Spleen (tissue), 11 donors: ENCODE results near the gene PATE3. TPM values are rescaled to one million over a fixed set of nuclear protein-coding genes. Genes with fewer than 3 reads are reported as not detected.

Source experiments
- DNase-seq: peaks from one replicate; pipeline ENCODE4 v3.0.0-alpha.2; 2020
- H3K27ac ChIP-seq, 8 donors: fragments of 200-600 bp; sonication (generic) in 7 of 8; 1 replicate in 4 of 8; 2 replicates in 4 of 8; pipeline versions ENCODE4 v1.5.0 to v1.8.0; 2016 to 2021; ENCODE audit warnings: inconsistent platforms in 4 of 8, mild to moderate bottlenecking in 4 of 8, moderate library complexity in 1 of 8
- H3K27me3 ChIP-seq, 7 donors: fragments of 200-600 bp; sonication (generic) in 6 of 7; replicated peaks in 1 of 7; 1 replicate in 4 of 7; 2 replicates in 3 of 7; pipeline versions ENCODE4 v1.5.0 to v1.8.0; 2016 to 2021; ENCODE audit warnings: inconsistent platforms in 3 of 7, mild to moderate bottlenecking in 1 of 7
- H3K36me3 ChIP-seq, 6 donors: fragments of 200-600 bp; sonication (generic) in 5 of 6; 1 replicate in 4 of 6; 2 replicates in 2 of 6; pipeline versions ENCODE4 v1.5.0 to v1.8.0; 2016 to 2021; ENCODE audit warnings: inconsistent platforms in 2 of 6
- H3K4me1 ChIP-seq, 6 donors: fragments of 200-600 bp; sonication (generic) in 5 of 6; 1 replicate in 3 of 6; 2 replicates in 3 of 6; pipeline versions ENCODE4 v1.5.0 to v1.8.0; 2016 to 2021; ENCODE audit warnings: inconsistent platforms in 3 of 6
- H3K4me3 ChIP-seq, 8 donors: fragments of 200-600 bp; sonication (generic) in 7 of 8; 1 replicate in 4 of 8; 2 replicates in 4 of 8; pipeline versions ENCODE4 v1.5.0 to v1.8.0; 2016 to 2021; ENCODE audit warnings: inconsistent platforms in 4 of 8, mild to moderate bottlenecking in 4 of 8, moderate library complexity in 2 of 8
- H3K9me3 ChIP-seq, 8 donors: fragments of 200-600 bp; sonication (generic) in 7 of 8; 1 replicate in 4 of 8; 2 replicates in 4 of 8; pipeline versions ENCODE4 v1.5.0 to v1.8.0; 2016 to 2021; ENCODE audit warnings: inconsistent platforms in 4 of 8
- CTCF ChIP-seq, 11 experiments: fragments of 200-600 bp in 7 of 11; fragments of 450-650 bp in 4 of 11; sonication (generic) in 4 of 11; IDR thresholded peaks in 8 of 11; conservative IDR thresholded peaks in 3 of 11; 1 replicate in 7 of 11; 2 replicates in 4 of 11; pipeline versions ENCODE4 v1.4.0 to v1.8.0; 2016 to 2021; ENCODE audit warnings: antibody characterized with exemption in 11 of 11, inconsistent platforms in 4 of 11, mild to moderate bottlenecking in 1 of 11
- POLR2A ChIP-seq, 3 donors: fragments of 450-650 bp; IDR thresholded peaks; one replicate each; pipeline ENCODE4 v1.5.1; 2017; ENCODE audit warnings: antibody characterized with exemption in 3 of 3, mild to moderate bottlenecking in 1 of 3
- POLR2AphosphoS5 ChIP-seq, 3 donors: sonication (generic); formaldehyde crosslinking; IDR thresholded peaks; one replicate each; pipeline ENCODE4 v1.5.1; 2017; ENCODE audit warnings: antibody characterized with exemption in 3 of 3
- WGBS, 5 donors: extraction: QIAGEN DNeasy Blood & Tissue Kit in 3 of 5; methylation state at CpG; one replicate each; pipeline versions ENCODE4 v1.1.5 to v1.1.7; 2013 to 2018; 5-methylcytosine and 5-hydroxymethylcytosine counted together
- intact Hi-C: fragments of 100-400 bp; cut with DNase I; formaldehyde crosslinking; loops from one replicate; pipeline ENCODE4 v1.15.0; 2023; ENCODE audit warnings: low total_unique reads
- polyA plus RNA-seq, 3 donors: library from polyadenylated mRNA; stranded (reverse); fragments of 200-250 nt; gene quantifications; one replicate each; pipeline ENCODE4 v1.2.1, GENCODE V29; 2013
- total RNA-seq, 7 donors: library from RNA; depleted of rRNA in 3 of 7; stranded (reverse); fragments of >200 nt in 3 of 7; fragmentation: NEBNext Ultra II Directional in 4 of 7; extraction: Animal tissue kit (Norgen Biotek cat#: 25700) in 4 of 7; gene quantifications; one replicate each; pipeline versions ENCODE4 v1.1.0 to v1.2.1, GENCODE V29; 2016 to 2021
- donor health status: healthy with polysubstance abuse.
- donor health status: DM: no; HTN: no; CAD: no; lungs with moderate emphysema.
- donor health status: DM: no; HTN: no; CAD: no.
- donor health status: Bipolar disorder and iron deficiency.
- donor health status: healthy.
- donor health status: DM: no; HTN: no; CAD: no.
- donor health status: DM: yes; HTN: yes; CAD: no.

The PATE3 gene
- total and polyA plus RNA-seq, 10 donors: not detected

- Histone ChIP-seq H3K4me1 (no peaks in the 10 kb centered on the region), H3K27me3 (peaks cover 0 to 50% (median 0%) of the 10 kb centered on the region in 7 donors), H3K36me3 (no peaks in the 10 kb centered on the region), H3K4me3 (no peak overlapping the region), H3K27ac (no peak overlapping the region), H3K9me3 (no peaks in the 10 kb centered on the region)
- 40 to 53% (median 48%) methylated on average over 2 of the region's 2 CpGs for WGBS, 5 donors
- DNase-seq: no peak
- TF ChIP-seq POLR2A (IDR thresholded peaks at IDR 0.05) (no peak), POLR2AphosphoS5 (IDR thresholded peaks at IDR 0.05) (no peak), CTCF (IDR thresholded peaks at IDR 0.05 in 8 of 11, conservative IDR thresholded peaks at IDR 0.05 in 3 of 11) (no peak)
- intact Hi-C loops: no loop called here
These were observed 37.3 kb upstream of the PATE3 start for GRCh38 chr11:125750629-125751028.

- no peak for DNase-seq
- no peaks in the 10 kb centered on the region for H3K36me3 ChIP-seq
- 78 to 100% (median 85%) methylated on average over 1 to 7 of the region's 7 CpGs for WGBS, 5 donors
These were observed 31.9 kb upstream of the PATE3 start for GRCh38 chr11:125756050-125756449.

GRCh38 chr11:125762445-125762844 lies 25.5 kb upstream of the PATE3 start:
- whole genome bisulfite sequencing, 5 donors: 83 to 93% (median 86%) methylated on average over 1 of the region's 1 CpG
- H3K9me3 ChIP-seq: peaks cover 0 to 9% (median 2%) of the 10 kb centered on the region in 8 donors
- H3K4me1 ChIP-seq: no peaks in the 10 kb centered on the region
- no peak for TF ChIP-seq CTCF (IDR thresholded peaks at IDR 0.05 in 8 of 11, conservative IDR thresholded peaks at IDR 0.05 in 3 of 11)
- no peak for TF ChIP-seq POLR2AphosphoS5 (IDR thresholded peaks at IDR 0.05)
- no peak for TF ChIP-seq POLR2A (IDR thresholded peaks at IDR 0.05)
- intact Hi-C loops: no loop called here
- H3K27me3 ChIP-seq: peaks cover 0 to 12% (median 0%) of the 10 kb centered on the region in 7 donors
- DNase-seq: no peak
- H3K4me3 ChIP-seq: no peak overlapping the region
- H3K27ac ChIP-seq: no peak overlapping the region
- H3K36me3 ChIP-seq: no peaks in the 10 kb centered on the region

More at GRCh38 chr11:125756050-125756449, 31.9 kb upstream of the PATE3 start:
- peaks cover 0 to 13% (median 3%) of the 10 kb centered on the region in 8 donors for H3K9me3 ChIP-seq
- TF ChIP-seq POLR2A (IDR thresholded peaks at IDR 0.05) (no peak), CTCF (IDR thresholded peaks at IDR 0.05 in 8 of 11, conservative IDR thresholded peaks at IDR 0.05 in 3 of 11) (no peak), POLR2AphosphoS5 (IDR thresholded peaks at IDR 0.05) (no peak)
- H3K4me1 ChIP-seq: no peaks in the 10 kb centered on the region
- H3K27me3 ChIP-seq: peaks cover 0 to 18% (median 0%) of the 10 kb centered on the region in 7 donors
- no peak overlapping the region for H3K27ac ChIP-seq
- no peak overlapping the region for H3K4me3 ChIP-seq
- intact Hi-C loops: no loop called here

- Histone ChIP-seq H3K4me3 (no peak overlapping the region), H3K27me3 (peaks cover 0 to 12% (median 0%) of the 10 kb centered on the region in 7 donors), H3K4me1 (no peaks in the 10 kb centered on the region), H3K27ac (no peak overlapping the region), H3K9me3 (no peaks in the 10 kb centered on the region), H3K36me3 (no peaks in the 10 kb centered on the region)
- intact Hi-C loops: no loop called here
- 84 to 98% (median 88%) methylated on average over 2 of the region's 2 CpGs for WGBS, 5 donors
- TF ChIP-seq POLR2A (IDR thresholded peaks at IDR 0.05) (no peak), CTCF (IDR thresholded peaks at IDR 0.05 in 8 of 11, conservative IDR thresholded peaks at IDR 0.05 in 3 of 11) (no peak), POLR2AphosphoS5 (IDR thresholded peaks at IDR 0.05) (no peak)
- DNase-seq: no peak
These were observed 24.4 kb upstream of the PATE3 start for GRCh38 chr11:125763483-125763882.
